ENCODE data around the gene CADPS. TPM values are rescaled to one million over a fixed set of nuclear protein-coding genes. Genes with fewer than 3 reads are reported as not detected.

CADPS gene
- polyA plus RNA-seq, 1 donor from 2014 or later: 118 TPM

DNA sequence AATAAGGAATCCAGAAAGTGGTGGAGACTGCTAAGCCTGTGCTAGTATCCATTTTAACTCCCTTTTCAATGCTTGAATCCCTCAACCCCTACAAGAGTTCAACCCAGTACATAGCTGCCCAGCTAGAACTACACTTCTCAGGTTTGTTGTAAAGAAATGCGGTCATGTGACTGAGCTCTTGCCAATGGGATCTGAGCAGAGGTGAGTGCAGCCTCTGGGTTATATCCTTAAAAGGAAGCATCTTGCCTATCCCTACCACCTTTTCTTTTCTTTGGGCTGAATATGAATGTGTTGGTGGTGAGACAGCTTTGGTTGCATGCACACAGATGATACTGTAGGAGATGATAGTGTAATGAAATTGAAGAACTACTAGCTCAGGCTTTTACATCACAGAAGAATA lies 139.7 kb downstream of the CADPS start:
- Histone ChIP-seq H3K9ac (ENCODE audit: low read length) (no peak overlapping the region), H3K79me2 (replicated peaks; ENCODE audit: insufficient read depth, low read length) (no peaks in the 10 kb centered on the region), H3K4me2 (ENCODE audit: low read length) (no peak overlapping the region), H3K27me3 (ENCODE audit: insufficient read depth, low read depth, low read length) (no peaks in the 10 kb centered on the region), H3K9me2 (ENCODE audit: insufficient read depth, low read length) (no peaks in the 10 kb centered on the region), H3K27ac (ENCODE audit: low read length) (no peak overlapping the region), H3K36me3 (ENCODE audit: insufficient read depth, low read length) (no peaks in the 10 kb centered on the region), H2AFZ (ENCODE audit: low read depth, low read length) (no peak overlapping the region), H3K4me3 (ENCODE audit: low read length) (no peak overlapping the region), H4K20me1 (ENCODE audit: insufficient read depth) (no peaks in the 10 kb centered on the region), H3F3A (ENCODE audit: insufficient read depth, low read length, poor library complexity, severe bottlenecking) (no peaks in the 10 kb centered on the region), H3K9me3 (ENCODE audit: low read length) (no peaks in the 10 kb centered on the region)
- TF ChIP-seq EP300 (conservative IDR thresholded peaks at IDR 0.05; ENCODE audit: poor library complexity, severe bottlenecking): no peak
- TF ChIP-seq, protein P1, sequence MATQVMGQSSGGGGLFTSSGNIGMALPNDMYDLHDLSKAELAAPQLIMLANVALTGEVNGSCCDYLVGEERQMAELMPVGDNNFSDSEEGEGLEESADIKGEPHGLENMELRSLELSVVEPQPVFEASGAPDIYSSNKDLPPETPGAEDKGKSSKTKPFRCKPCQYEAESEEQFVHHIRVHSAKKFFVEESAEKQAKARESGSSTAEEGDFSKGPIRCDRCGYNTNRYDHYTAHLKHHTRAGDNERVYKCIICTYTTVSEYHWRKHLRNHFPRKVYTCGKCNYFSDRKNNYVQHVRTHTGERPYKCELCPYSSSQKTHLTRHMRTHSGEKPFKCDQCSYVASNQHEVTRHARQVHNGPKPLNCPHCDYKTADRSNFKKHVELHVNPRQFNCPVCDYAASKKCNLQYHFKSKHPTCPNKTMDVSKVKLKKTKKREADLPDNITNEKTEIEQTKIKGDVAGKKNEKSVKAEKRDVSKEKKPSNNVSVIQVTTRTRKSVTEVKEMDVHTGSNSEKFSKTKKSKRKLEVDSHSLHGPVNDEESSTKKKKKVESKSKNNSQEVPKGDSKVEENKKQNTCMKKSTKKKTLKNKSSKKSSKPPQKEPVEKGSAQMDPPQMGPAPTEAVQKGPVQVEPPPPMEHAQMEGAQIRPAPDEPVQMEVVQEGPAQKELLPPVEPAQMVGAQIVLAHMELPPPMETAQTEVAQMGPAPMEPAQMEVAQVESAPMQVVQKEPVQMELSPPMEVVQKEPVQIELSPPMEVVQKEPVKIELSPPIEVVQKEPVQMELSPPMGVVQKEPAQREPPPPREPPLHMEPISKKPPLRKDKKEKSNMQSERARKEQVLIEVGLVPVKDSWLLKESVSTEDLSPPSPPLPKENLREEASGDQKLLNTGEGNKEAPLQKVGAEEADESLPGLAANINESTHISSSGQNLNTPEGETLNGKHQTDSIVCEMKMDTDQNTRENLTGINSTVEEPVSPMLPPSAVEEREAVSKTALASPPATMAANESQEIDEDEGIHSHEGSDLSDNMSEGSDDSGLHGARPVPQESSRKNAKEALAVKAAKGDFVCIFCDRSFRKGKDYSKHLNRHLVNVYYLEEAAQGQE (IDR thresholded peaks at IDR 0.05; ENCODE audit: borderline replicate concordance): no peak
- no peak for TF ChIP-seq POLR2AphosphoS5 (IDR thresholded peaks at IDR 0.05)
- no peak for TF ChIP-seq MXI1 (conservative IDR thresholded peaks at IDR 0.05; ENCODE audit: poor library complexity, severe bottlenecking)
- TF ChIP-seq, protein P2, sequence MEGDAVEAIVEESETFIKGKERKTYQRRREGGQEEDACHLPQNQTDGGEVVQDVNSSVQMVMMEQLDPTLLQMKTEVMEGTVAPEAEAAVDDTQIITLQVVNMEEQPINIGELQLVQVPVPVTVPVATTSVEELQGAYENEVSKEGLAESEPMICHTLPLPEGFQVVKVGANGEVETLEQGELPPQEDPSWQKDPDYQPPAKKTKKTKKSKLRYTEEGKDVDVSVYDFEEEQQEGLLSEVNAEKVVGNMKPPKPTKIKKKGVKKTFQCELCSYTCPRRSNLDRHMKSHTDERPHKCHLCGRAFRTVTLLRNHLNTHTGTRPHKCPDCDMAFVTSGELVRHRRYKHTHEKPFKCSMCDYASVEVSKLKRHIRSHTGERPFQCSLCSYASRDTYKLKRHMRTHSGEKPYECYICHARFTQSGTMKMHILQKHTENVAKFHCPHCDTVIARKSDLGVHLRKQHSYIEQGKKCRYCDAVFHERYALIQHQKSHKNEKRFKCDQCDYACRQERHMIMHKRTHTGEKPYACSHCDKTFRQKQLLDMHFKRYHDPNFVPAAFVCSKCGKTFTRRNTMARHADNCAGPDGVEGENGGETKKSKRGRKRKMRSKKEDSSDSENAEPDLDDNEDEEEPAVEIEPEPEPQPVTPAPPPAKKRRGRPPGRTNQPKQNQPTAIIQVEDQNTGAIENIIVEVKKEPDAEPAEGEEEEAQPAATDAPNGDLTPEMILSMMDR (IDR thresholded peaks at IDR 0.05; ENCODE audit: poor library complexity, severe bottlenecking): no peak
- TF ChIP-seq EZH2 (IDR thresholded peaks at IDR 0.05; ENCODE audit: borderline replicate concordance, insufficient read depth, low read length, poor library complexity, severe bottlenecking): no peak
- no peak for TF ChIP-seq TAF1 (IDR thresholded peaks at IDR 0.05; ENCODE audit: low read depth)

DNA sequence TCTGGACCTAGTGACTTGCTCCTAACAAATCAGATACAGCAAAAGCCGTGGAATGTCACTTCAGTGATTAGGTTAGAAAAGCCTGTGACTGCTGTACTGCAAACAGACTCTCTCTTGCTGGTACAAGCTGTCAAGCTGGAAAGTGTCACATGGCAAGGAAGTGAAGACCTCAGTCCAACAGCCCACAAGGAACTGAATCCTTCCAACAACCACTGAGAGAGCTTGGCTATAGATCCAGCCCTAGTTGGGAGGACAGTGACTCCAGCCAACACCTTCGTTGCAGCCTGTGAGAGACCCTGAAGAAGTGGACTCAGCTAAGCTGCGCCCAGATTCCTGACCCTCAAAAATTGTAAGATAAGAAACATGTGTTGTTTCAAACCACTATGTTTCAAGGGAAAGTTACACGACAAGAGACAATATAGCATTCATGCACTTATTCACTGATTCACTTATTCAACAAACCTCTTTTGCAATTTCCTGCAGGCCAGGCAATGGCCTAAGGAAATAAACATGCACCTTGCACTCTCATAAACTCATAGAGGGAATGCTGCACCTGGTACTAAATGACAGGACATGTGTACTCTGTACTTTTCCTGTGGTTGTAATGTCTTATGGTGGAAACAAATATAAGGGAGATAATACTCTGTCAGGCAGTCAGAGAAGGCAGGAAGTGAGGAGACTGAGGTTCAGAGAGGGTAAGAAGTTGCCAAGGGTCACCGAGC lies 142.9 kb downstream of the CADPS start:
- H3K9me2 ChIP-seq (ENCODE audit: insufficient read depth, low read length): no peaks in the 10 kb centered on the region
- no peaks in the 10 kb centered on the region for H3K36me3 ChIP-seq (ENCODE audit: insufficient read depth, low read length)
- H3K79me2 ChIP-seq (replicated peaks; ENCODE audit: insufficient read depth, low read length): no peaks in the 10 kb centered on the region
- no peak overlapping the region for H3K4me3 ChIP-seq (ENCODE audit: low read length)
- TF ChIP-seq, protein P2 (IDR thresholded peaks at IDR 0.05; ENCODE audit: poor library complexity, severe bottlenecking): no peak
- TF ChIP-seq, protein P1 (IDR thresholded peaks at IDR 0.05; ENCODE audit: borderline replicate concordance): no peak
- no peak for TF ChIP-seq SMC3 (conservative IDR thresholded peaks at IDR 0.05; ENCODE audit: poor library complexity)
- TF ChIP-seq TAF1 (IDR thresholded peaks at IDR 0.05; ENCODE audit: low read depth): no peak
- TF ChIP-seq RAD21 (conservative IDR thresholded peaks at IDR 0.05): no peak
- TF ChIP-seq EZH2 (IDR thresholded peaks at IDR 0.05; ENCODE audit: borderline replicate concordance, insufficient read depth, low read length, poor library complexity, severe bottlenecking): no peak
- TF ChIP-seq EP300 (conservative IDR thresholded peaks at IDR 0.05; ENCODE audit: poor library complexity, severe bottlenecking): no peak
- no peak for TF ChIP-seq MXI1 (conservative IDR thresholded peaks at IDR 0.05; ENCODE audit: poor library complexity, severe bottlenecking)
- TF ChIP-seq POLR2AphosphoS5 (IDR thresholded peaks at IDR 0.05): no peak
- no peak overlapping the region for H3K27ac ChIP-seq (ENCODE audit: low read length)
- H2AFZ ChIP-seq (ENCODE audit: low read depth, low read length): no peak overlapping the region
- H3K9me3 ChIP-seq (ENCODE audit: low read length): no peaks in the 10 kb centered on the region
- H3K9ac ChIP-seq (ENCODE audit: low read length): no peak overlapping the region
- H3K4me2 ChIP-seq (ENCODE audit: low read length): no peak overlapping the region
- H3F3A ChIP-seq (ENCODE audit: insufficient read depth, low read length, poor library complexity, severe bottlenecking): no peaks in the 10 kb centered on the region
- H3K27me3 ChIP-seq (ENCODE audit: insufficient read depth, low read depth, low read length): no peaks in the 10 kb centered on the region
- no peaks in the 10 kb centered on the region for H4K20me1 ChIP-seq (ENCODE audit: insufficient read depth)

Measured in neural cell (in vitro differentiated cells).